ENCODE measurements around the gene ELAVL3. TPM values are rescaled to one million over a fixed set of nuclear protein-coding genes. Genes with fewer than 3 reads are reported as not detected.

ELAVL3 gene
- total RNA-seq = not detected in 2 replicates

DNA sequence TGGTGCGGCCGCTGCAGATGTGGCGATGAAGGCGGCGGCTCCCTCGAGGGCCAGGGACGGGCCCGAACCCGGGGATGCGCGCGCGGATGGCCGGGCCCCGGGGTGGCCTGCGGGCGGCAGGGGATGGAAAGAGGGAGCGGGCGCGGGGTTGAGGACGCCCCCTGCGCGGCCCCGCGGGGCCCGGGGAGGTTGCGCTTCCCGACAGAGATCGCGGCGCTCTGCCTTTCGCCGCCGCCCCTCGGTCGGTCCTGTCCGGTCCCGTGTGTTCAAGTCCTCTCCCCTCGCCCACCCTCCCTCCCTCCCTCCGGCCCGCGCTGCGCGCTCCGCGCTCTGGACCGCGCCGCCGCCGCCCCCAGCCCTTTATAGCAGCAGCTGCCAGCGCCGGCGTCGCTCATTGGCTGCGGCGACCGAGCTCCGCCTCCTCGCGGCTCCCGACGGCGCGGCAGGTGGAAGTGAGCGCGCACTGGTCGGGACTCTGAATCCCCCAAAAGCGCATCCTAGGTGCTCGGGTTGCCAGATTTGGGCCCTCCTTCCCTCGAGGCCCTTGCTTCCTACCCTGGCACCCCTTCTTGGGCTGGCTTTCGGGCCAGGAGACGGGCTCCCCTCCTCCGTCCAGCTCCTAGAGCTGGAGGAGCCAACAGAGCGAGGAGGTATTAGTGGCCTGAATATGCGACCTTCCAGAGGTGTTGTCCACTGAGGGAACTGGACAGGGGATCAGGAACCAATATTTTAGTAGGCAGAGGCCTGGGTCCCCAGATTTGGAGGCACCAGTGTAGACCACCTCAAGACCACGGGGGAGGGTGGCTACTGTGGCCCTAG lies at the start of gene ELAVL3:
ELAVL3 (minus strand) TSS at position 332 of the 819 bp plus-strand sequence. CDS start 438 bp downstream, outside the sequence.
- DNase-seq (ENCODE audit: low read depth) = no peak
- H3K4me3 ChIP-seq (ENCODE audit: low read depth, low read length) = no peak within 1 kb of the TSS
- H3K36me3 ChIP-seq (ENCODE audit: control insufficient read depth, insufficient read depth, low read length) = no peaks in the 10 kb centered on the region
- TF ChIP-seq CTCF (IDR thresholded peaks at IDR 0.05; ENCODE audit: insufficient read depth, low read length, poor library complexity, severe bottlenecking) = no peak
- peaks cover 53% of the 10 kb centered on the region for H3K27me3 ChIP-seq (ENCODE audit: control insufficient read depth, insufficient read depth, low read length)

- DNase-seq (ENCODE audit: low read depth) = no peak
- Histone ChIP-seq H3K27me3 (ENCODE audit: control insufficient read depth, insufficient read depth, low read length) (no peaks in the 10 kb centered on the region), H3K36me3 (ENCODE audit: control insufficient read depth, insufficient read depth, low read length) (no peaks in the 10 kb centered on the region), H3K4me3 (ENCODE audit: low read depth, low read length) (no peak overlapping the region)
- peak; percentile 23 for TF ChIP-seq CTCF (IDR thresholded peaks at IDR 0.05; ENCODE audit: insufficient read depth, low read length, poor library complexity, severe bottlenecking)
Observed at GRCh38 chr19:11530432-11530831, 49.6 kb upstream of the ELAVL3 start.

- Histone ChIP-seq H3K4me3 (ENCODE audit: low read depth, low read length) (peak within 1 kb of the TSS; percentile 61), H3K36me3 (ENCODE audit: control insufficient read depth, insufficient read depth, low read length) (no peaks in the 10 kb centered on the region), H3K27me3 (ENCODE audit: control insufficient read depth, insufficient read depth, low read length) (no peaks in the 10 kb centered on the region)
- peak; percentile 95 for DNase-seq (ENCODE audit: low read depth)
- TF ChIP-seq CTCF (IDR thresholded peaks at IDR 0.05; ENCODE audit: insufficient read depth, low read length, poor library complexity, severe bottlenecking) = no peak
Observed at GRCh38 chr19:11528551-11529341, 47.9 kb upstream of the ELAVL3 start, which contains the start of gene ECSIT. TSS of gene ECSIT (minus strand) at chr19:11529134. CDS start at chr19:11519170, 9,964 bp downstream.

GRCh38 chr19:11519138-11519537 lies 38.3 kb upstream of the ELAVL3 start:
- no peaks in the 10 kb centered on the region for H3K36me3 ChIP-seq (ENCODE audit: control insufficient read depth, insufficient read depth, low read length)
- H3K4me3 ChIP-seq (ENCODE audit: low read depth, low read length) = no peak overlapping the region
- H3K27me3 ChIP-seq (ENCODE audit: control insufficient read depth, insufficient read depth, low read length) = no peaks in the 10 kb centered on the region
- no peak for DNase-seq (ENCODE audit: low read depth)
- no peak for TF ChIP-seq CTCF (IDR thresholded peaks at IDR 0.05; ENCODE audit: insufficient read depth, low read length, poor library complexity, severe bottlenecking)

DNA sequence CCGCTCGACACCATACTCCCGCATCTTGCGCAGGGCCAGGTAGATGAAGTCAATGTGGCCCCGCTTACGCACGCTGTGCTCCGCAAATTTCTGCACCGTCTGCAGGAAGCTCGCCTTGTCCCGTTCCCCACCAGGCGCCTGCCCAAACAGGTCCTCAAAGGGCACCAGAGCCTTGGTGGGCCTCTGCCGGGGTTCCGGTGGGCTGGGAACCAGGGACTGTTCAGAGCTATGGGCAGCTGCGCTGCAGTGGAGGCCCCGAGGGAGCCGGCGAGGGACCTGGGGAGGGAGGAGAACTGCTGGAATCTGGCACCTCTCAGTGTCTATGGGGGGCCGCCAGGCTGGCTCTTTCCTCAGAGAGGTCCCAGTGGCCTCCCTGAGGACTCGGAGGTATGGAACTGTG lies 33.1 kb upstream of the ELAVL3 start:
- Histone ChIP-seq H3K27me3 (ENCODE audit: control insufficient read depth, insufficient read depth, low read length) (no peaks in the 10 kb centered on the region), H3K4me3 (ENCODE audit: low read depth, low read length) (no peak overlapping the region), H3K36me3 (ENCODE audit: control insufficient read depth, insufficient read depth, low read length) (no peaks in the 10 kb centered on the region)
- no peak for TF ChIP-seq CTCF (IDR thresholded peaks at IDR 0.05; ENCODE audit: insufficient read depth, low read length, poor library complexity, severe bottlenecking)
- DNase-seq (ENCODE audit: low read depth) = no peak
